ENCODE measurements around the gene PLCL1.

The PLCL1 gene

DNA sequence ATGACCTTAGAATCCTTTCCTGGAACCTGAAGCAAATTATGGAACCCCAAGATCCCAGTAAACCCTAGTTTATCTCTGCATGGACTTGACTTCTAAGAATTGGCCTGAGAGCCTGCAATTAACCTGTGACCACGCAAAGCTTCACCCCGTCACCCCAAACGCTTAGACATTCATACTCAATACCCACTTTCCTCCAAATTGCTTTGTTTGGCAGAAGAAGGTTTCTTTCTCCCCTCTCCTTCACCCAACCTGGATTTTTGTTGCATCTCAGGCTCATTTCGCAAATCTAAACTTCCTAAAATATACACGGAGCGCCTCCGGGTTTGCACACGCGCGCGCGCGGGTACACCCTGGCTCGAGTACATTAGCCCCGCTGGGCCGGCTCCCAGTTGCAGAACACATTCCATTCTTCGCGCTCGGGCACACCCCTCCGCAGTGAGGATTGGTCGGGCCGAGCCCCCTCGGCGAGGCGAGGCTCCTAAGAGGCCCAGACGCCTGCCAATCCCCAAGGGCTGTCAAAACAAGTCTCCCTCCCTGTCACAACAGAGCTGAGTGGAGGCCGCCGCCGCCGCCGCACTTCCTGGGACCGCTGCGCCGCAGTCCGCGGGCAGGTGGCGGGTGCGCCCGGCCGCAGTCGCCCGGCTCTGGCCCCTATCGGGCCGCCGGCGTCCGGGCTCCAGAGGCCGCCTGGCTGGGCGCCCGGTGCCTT lies at the start of gene PLCL1:
TSS of gene PLCL1 (plus strand) at position 545 of the 709 bp plus-strand sequence.
- DNase-seq (ENCODE audit: insufficient read length, low spot score) (peak; percentile 88), FAIRE-seq (peak; percentile 48)

DNA sequence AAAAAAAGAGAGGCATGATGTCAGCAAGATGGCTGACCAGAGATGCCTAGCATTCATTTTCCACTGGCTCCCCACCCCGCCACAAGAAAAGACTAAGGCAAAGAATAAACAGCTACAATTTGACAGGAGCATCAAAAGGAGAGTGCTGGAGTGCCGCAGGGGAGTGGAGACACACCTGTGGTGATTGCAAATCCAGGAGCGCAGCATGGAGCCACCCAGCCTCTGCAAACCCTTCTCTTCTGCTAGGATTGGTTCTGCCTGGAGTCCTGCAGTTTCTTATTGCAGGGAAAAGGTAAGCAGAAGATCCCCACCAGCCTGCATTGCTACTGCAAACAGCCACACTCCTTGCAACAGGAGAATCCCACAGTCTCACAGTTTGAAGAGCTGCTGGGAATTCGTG lies 45.4 kb upstream of the PLCL1 start:
- FAIRE-seq (no peak), DNase-seq (ENCODE audit: insufficient read length, low spot score) (no peak)

DNA sequence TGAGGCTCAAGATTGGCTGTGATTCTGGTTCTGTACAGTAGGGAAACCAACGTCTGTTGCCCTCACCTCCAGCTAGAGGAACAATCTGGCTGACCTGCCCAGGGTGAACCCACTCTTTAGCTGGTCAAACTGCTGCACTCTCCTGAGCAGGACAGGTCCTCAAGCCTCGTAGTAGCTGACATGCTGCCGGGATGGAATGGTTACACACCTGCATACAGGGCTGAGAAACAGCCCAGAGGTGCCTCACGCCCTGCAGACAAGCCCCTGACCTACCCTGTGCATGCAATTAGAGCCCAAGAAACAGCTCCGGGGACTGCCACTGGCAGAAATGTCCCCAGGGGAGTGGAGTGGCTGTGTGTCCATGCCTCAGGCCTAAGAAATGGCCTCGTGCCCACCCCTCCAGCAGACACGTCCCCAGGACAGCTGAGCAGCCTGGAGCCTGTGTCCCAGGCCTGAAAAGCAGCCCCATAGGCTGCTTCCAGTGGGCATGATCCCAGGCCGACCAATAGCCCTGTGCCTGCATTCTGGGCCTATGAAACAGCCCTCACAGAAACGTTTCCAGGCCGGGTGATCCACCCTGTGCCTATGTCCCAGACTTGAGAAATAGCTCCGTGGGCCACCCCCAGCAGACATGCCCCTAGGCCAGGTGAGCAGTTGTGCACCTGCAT lies 44.6 kb upstream of the PLCL1 start:
- DNase-seq (ENCODE audit: insufficient read length, low spot score) = no peak
- FAIRE-seq = no peak

DNA sequence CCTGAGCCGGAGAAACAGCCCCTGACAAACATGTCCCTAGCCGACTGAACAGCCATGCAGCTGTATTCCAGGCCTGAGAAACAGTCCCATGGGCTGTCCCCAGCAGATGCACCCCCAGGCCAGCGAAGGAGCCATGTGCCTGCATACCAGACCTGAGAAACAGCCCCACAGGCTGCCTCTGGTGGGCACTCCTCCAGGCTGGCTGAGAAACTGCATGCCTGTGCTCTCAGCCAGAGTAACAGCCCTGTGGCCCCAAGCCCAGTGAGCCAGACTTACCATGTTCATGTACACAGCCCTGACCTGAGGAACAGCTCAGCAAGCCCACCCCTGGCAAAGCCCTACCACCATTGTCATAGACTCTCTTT lies 44.1 kb upstream of the PLCL1 start:
- DNase-seq (ENCODE audit: insufficient read length, low spot score) = no peak
- no peak for FAIRE-seq

DNA sequence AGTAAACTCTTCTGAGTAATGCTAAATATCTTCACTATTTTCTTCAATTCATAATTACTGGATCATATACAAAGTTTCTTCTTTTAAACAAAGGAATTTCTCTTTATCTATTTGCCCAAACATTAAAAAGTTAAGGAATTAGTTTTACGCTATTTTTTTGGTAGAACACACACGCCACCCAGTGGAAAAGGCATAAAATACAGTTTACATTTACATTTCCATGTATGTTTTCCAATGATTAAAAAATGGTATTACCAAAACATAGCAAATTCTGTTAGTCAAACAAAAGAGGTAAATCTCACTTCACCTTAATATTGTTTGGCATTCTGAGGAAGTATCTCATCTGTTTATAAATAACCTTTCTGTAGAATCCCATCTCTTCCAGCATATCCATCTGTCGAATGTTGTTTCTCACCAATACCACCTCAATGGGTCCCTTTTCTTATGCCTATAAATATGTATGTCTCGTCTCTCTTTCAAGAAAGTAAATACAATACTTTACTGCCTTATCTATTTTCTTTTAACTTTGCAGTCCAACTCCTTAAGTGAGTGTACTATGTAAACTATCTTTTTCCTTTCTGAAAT lies 26.5 kb upstream of the PLCL1 start:
- FAIRE-seq = no peak
- no peak for DNase-seq (ENCODE audit: insufficient read length, low spot score)

DNA sequence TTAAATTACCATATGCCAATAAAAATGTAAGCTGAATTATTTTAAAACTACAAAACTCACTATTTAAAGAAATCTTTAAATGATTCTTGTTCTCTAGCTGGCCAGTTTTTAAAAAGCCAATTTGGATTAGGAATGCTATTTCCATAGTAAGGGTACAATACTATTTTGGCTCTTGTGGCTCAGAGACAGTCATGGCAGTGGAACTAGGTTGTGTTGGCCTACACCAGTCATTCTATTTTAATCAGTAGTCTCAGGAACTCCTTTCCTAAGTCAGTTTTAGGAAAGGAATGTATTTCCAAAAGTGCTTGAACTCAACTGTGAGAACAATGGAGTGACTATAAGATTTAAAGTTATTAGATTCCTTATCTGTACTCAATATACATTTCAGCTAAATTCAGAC lies 25.1 kb upstream of the PLCL1 start:
- FAIRE-seq (no peak), DNase-seq (ENCODE audit: insufficient read length, low spot score) (no peak)

DNA sequence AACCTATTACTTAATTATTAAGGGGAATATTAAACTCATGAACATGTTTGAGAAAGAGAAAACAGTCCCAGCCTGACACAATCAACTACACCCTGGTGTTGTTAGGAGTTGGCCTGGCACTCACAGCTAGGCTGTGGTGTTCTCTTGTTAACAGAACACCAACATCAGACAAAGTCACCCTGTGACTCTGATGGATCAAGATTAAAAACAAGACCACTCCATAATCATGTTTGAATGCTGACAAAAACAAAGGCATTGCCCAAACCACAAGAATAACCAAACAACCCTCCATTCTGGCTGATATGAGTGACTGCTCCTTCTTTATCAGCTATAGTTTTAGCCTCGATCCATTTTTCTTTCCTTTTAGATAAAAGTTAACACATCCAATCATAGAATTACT lies 22.3 kb upstream of the PLCL1 start:
- FAIRE-seq (no peak), DNase-seq (ENCODE audit: insufficient read length, low spot score) (no peak)

DNA sequence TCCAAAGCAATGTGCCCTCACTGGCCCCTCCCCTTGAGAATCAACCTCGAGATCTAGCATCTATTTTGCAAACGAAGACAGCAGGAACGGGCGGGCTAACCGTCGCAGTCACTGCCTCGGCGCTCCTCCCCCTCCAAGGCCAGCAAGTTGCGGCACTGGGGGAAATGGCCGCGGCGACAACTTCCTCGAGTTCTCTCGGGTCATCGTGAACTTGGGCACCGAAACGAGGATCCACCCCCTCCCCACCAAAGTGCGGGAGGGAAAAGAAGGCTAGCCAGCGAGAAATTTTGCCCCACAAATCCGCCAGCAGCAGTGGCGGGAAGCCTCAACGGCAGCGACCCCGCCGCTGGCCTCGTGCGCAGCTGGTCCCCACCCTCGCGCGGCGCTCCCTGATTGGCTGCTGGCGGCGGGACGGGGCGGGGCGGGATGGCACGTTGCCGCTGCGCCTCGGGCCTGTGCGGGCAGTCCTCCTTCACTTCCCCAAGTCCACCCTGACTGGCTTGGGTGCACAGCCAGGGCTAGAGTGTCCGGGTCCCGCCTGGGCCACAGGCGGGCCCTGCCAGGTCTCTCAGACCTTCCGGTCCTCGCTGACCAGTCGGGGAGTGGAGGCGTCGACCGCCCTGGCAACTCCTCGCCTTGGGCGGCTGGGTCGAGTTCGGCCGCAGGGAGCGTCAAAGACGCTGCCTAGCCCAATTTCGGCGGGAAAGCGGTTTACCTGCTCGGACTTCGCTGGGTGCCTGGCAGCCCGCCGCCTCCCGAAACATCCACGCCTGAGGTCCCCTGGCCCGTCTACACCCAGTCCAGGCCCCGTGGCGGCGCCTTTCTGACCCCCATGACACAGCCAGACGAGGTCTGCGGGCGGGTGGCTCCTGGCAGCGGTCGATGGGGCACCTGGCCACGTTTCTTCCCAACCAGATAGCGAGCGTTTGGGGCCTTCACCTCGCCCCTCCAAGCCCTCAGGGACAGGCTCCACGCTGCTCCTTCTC lies 19.1 kb upstream of the PLCL1 start, which contains the start of gene BOLL:
TSS of gene BOLL (minus strand) at position 364 of the 986 bp plus-strand sequence. CDS start 3,469 bp downstream, outside the sequence.
- DNase-seq (ENCODE audit: insufficient read length, low spot score) (no peak), FAIRE-seq (no peak)

DNA sequence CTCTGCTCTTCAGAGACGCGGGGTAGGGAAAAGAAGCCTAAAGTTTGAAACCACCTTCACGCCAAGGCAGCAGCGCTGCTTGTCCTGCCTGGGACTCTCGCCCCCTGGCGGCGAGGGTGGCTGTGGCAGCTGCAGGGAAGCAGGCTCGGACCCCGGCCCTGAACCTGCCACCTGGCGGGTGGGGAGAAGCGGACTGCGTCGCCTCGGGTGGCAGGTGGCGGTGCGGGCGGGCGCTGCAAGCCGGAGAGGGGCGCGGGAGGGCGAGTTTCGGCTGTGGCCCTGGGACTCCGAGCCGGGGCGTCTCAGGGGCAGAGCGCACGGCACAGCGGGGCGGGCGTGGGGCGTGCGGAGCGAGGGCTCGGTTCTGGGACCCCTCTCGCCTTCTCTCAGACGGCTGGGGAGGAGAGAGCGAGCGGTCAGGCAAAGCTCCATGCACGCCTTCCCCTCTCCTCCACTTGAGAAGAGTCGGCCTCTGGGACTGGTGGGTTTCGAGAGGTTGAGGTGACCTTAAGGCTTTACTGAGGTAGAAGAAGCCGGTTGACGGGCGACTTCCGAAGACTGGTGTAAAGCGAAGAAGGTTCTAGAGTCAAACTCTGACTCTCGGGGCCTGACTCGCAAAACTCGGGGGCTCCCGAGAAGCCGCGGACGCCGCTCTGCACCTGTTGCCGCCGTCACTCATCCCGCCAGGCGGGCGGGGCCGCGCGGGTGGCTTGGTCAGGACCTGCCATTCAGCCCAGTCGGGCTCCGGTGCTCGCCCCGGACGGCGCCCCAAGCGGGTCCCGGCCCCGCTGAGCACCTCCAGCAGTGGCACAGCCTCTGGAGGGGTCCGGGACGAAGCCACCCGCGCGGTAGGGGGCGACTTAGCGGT lies 18.1 kb upstream of the PLCL1 start:
- FAIRE-seq (no peak), DNase-seq (ENCODE audit: insufficient read length, low spot score) (no peak)

DNA sequence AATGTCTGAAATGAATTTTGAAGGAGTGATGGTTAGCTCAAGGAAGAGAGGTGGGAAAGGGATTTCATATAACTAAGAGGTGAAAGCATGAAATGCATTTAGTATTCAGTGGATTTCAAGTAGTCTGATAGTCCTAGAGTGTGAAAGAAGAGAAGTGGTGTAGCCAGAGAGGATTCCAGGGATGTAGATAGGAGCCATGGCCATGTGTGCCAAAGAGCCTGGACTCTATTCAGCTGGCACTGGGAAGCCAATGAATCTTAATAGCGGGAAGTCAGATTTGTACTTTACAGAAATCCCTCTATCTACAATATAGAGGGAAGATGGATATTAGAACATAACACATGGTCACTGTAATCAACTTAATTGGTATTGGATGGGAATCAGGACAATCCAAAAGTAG lies 10.9 kb upstream of the PLCL1 start:
- FAIRE-seq = no peak

DNA sequence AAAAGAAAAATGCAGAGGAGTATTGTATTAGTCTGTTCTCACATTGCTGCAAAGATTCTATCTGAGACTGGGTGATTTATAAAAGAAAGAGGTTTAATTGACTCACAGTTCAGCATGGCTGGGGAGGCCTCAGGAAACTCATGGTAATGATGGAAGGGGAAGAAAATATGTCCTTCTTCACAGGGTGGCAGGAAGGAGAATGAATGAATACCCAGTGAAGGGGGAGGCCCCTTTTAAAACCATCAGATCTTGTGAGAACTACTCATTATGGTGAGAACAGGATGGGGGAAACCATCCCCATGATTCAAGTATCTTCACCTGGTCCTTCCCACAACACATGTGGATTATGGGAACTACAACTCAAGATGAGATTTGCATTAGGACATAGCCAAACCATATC lies 9.1 kb upstream of the PLCL1 start:
- DNase-seq (ENCODE audit: insufficient read length, low spot score) = no peak
- no peak for FAIRE-seq

More for the DNA sequence above, 10.9 kb upstream of the PLCL1 start:
- no peak for DNase-seq (ENCODE audit: insufficient read length, low spot score)

DNA sequence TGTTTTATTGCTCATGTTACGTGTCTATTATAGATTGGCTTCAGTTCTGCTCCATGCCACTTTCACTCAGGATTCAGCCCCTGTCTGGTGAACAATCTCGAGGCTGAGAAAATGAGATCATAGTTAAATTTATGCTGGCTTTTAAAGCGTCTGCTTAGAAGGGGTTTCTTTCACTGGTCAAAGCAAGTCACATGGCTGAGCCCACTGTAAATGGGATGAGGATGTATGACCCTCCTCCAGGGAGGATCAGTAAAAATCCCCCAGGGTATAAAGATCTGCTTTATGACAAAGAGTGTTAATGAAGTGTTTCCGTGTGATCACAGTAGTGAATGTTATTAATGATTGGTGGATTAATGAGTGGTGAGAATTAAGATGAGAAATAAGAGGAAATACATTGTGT lies 6.2 kb upstream of the PLCL1 start:
- no peak for FAIRE-seq
- no peak for DNase-seq (ENCODE audit: insufficient read length, low spot score)

DNA sequence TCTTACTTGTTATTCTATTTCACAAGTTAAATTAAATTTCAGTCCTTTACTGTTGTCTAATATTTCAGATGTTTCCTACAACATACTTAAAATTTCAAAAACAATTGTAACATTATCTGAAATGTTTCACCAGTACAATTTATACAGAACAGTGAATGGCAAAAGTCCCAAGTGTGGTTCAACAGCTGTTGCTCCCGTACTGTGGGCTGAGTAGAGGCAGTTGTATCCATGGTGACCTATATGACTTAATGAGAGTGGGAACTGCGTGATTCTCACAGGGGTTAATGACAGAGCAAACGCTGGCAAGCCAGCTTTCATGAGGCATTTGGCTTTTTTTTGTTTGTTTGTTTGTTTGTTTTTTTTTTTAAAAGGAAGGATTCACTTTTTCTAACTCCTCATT lies 5.3 kb upstream of the PLCL1 start:
- DNase-seq (ENCODE audit: insufficient read length, low spot score) (no peak), FAIRE-seq (no peak)

DNA sequence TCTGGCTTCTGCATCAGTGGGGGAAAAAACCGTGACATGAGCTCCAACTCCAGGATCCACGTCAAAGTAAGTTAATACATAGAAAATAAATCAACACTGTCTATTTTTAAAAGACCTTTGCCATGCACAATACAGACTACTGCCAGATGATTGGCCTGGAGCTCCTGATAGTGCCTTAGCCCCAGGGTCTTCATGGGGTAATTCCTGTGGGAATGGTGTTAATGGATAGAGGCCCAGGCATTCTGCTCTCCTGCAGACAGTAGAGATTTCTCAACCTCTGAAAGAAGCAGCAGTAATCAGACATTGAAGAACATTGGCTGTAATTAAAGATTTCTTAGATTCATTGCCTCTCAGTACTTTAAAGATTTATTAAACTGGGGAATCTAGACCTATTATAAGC lies 4.3 kb upstream of the PLCL1 start:
- DNase-seq (ENCODE audit: insufficient read length, low spot score) = no peak
- FAIRE-seq = no peak

DNA sequence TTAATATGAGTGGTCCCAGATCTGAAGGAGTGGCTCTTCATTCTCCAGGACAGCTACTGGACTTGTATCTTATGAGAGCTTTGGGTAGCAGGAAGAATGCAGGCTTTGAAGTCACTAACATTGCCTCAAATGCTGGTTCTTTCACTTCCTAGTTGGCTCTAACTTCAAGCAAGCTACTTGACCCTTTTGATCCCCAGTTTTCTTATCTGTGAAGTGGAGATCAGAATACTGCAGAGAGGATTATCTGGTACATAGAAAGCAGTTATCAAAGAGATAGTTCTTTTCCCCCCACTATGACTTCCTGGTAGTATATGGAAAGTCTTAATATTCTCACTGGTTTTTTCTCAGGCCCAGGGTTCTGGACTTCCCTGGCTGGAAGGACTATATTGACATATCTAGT lies 3.4 kb upstream of the PLCL1 start:
- DNase-seq (ENCODE audit: insufficient read length, low spot score) (no peak), FAIRE-seq (no peak)

DNA sequence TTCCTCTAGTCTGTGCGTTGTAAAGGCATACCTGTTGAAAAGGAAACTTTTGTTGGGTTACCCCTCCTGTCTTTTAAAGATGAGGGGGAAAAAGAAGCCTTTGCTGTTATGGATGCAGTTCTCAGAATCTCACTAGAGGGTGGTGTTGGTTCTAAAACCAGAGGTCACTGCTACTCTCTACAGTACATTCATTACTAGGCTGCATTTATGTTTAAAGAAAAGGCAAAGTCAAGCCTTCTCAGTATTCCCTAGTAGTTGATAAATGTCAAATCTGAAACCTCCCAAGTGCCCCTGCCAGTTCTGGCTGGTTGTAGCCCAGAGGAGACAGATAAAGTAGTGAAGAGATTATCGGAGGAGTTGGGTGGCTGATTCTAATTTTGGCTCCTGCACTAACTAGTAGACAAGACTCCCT lies 1.4 kb upstream of the PLCL1 start:
- DNase-seq (ENCODE audit: insufficient read length, low spot score) (peak; percentile 25), FAIRE-seq (peak; percentile 49)

DNA sequence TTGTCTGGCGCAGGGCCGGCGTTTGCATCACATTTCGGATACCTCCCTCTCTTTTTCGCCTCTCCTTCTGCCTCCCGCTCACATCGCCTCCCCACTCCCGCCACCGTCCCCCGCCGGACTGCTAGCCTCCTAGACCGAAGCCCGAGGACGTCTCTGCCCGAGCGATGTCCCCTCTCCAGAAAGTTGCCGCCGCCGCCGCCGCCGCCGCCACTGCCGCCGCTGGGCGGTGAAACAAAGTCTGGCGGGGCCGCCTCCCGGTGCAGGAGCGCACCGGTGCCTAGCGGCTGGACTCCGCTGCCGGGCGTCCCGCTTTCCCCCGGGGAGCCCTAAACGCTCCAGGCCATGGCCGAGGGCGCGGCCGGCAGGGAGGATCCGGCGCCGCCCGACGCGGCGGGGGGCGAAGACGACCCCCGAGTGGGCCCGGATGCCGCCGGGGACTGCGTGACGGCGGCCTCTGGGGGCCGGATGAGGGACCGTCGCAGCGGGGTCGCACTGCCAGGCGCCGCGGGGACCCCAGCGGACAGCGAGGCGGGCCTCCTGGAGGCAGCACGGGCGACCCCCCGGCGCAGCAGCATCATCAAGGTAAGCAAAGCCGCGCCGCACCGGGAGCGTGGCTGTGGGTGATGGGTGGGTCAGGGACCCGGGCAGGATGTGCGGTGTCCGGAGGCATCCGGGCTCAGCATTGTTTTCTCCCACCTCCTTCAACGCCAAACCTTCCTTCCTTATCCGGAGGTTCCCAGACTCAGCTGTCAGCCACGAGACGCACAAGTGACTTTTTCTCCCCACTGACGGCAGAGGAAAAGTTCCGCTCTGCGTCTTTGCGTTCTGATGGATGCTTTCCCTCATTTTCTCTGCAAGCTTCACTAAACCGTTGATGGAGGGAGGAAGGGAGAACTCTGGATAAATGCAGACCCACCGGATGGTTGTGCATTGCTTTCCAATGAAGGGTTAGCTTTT lies 643 bp downstream of the PLCL1 start:
- DNase-seq (ENCODE audit: insufficient read length, low spot score) (no peak), FAIRE-seq (no peak)

DNA sequence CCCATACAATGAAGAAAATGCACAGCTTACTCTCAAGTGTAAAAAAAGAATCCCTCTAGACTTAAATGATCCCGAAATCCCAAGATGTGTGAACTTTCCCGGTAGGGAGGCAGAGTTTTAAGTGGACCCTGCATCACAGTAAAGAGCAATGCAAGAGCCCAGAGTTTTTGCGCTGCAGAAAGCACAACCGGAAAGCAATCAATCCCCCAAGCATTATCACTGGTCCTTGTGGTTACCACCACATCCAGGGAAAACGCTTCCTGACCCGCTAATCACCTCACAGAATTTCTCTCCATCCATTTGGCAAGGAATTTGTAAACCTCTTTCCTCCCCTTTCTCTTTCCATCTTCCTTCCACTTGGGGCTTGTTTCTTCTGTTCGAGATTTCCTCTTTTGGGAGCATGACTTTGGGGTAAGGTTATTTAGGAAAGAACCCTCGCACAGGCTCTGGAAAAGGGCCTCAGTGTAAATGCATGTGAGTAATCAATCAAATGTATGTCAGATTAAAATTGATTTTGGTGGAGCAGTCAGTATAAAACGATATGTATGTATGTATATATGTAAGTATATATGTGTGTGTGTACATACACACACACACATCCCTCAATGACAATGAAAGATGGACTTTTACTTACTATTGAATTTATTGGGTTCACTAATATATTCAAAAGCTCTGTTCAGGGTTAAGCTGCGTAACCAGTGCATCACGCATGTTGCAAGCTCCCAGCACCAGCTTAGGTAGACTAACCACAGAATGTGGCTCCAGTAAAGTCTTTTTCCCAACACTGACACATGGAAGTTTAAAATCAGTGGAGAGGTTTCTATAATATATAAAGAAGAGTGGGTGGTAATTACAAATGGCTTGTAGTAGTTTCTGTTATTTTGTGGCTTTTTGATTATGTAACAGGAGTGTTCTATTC lies 1.6 kb downstream of the PLCL1 start:
- FAIRE-seq (no peak), DNase-seq (ENCODE audit: insufficient read length, low spot score) (no peak)
